Activated CD8-positive, alpha-beta memory T cell treated with anti-CD3 and anti-CD28 coated beads for 36 hours (primary cell): Measurements from ENCODE around the gene IGFL2. TPM values are rescaled to one million over a fixed set of nuclear protein-coding genes. Genes with fewer than 3 reads are reported as not detected.
"Not testable (repeated sequence)": the region's sequence is repeated elsewhere in the genome, so short reads cannot be mapped to it uniquely, and the experiment has no call there.

Experiments used
- CTCF ChIA-PET: fragments of 350-600 bp; sonication (Branson Sonifier 250); formaldehyde crosslinking; loops from one replicate; lab custom pipeline; 2021; ENCODE audit warnings: antibody characterized with exemption; lab: Charles Lee
- POLR2A ChIA-PET: fragments of 350-600 bp; sonication (Branson Sonifier 250); formaldehyde crosslinking; loops from one replicate; lab custom pipeline; 2021; ENCODE audit warnings: antibody characterized with exemption; lab: Charles Lee
- total RNA-seq, 2 experiments: library from RNA; stranded (reverse); gene quantifications; one replicate each; pipeline ENCODE4 v1.2.3, GENCODE V29; 2021

IGFL2 gene
- total RNA-seq, 2 experiments from 2014 or later, result not detected

DNA sequence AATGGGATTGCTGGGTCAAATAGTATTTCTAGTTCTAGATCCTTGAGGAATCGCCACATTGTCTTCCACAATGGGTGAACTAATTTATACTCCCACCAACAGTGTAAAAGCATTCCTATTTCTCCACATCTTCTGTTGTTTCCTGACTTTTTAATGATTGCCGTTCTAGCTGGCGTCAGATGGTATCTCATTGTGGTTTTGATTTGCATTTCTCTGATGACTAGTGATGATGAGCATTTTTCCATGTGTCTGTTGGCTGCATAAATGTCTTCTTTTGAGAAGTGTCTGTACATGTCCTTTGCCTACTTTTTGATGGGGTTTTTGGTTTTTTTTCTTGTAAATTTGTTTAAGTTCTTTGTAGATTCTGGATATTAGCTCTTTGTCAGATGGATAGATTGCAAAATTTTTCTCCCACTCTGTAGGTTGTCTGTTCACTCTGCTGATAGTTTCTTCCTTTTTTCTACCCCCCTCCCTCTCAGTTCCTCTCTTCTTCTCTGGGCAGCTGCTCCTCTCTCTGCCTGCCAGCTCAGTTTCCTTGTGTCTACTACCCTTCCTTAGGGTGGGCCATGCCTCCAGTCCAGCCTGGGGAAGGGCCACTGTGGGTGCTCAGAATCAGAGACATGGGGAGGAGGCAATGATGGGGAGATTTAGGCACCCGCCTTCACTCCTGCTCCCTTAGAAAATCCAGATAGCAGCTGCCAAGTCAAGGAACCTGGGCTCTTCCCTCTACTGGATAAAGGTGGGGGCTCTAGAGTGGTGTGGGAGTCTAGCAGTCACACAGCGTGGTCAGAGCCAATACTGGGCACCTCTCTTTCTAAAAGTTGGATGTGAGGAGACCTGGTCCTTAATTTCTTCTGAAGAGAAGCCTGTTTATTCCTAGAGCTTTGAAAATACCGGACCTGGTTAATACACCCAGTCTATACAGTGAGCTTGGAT is 37.0 kb downstream of the IGFL2 start:
- CTCF ChIA-PET, result interaction anchor here (0.7 kb wide), 1 partner anchor 107 kb away, joined by 3 read pairs; no protein-coding TSS in a partner anchor
- POLR2A ChIA-PET, result not testable (repeated sequence)

DNA sequence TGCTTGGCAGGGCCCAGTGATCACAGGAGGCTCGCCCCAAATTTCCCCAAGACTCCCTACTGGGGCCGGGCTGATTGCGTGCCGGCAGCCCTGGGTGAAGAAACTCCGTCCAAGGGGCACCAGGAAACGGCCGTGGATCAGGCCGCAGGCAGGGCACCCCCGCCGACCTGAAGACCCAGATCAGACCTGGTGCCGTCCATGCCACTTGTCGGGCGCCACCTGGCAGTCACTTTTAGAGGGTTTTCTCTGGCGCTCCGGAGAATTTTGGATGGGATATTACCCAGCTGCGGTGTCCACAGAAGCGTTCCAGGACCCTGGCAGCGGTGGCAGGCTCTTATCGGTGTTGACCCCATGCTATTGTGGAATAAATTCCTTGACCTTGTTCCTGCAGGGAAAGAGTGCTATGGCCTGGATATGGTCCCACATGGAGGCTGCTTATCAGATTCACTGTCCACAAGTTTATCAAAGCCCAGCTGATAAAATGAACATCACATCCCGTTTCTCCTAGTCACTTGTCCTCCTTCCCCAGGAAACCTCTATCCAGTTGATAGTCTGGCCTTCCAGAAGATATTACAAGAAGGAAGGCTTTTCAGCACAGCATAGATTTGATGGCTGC is 38.2 kb downstream of the IGFL2 start:
- POLR2A ChIA-PET, result no interaction called here

DNA sequence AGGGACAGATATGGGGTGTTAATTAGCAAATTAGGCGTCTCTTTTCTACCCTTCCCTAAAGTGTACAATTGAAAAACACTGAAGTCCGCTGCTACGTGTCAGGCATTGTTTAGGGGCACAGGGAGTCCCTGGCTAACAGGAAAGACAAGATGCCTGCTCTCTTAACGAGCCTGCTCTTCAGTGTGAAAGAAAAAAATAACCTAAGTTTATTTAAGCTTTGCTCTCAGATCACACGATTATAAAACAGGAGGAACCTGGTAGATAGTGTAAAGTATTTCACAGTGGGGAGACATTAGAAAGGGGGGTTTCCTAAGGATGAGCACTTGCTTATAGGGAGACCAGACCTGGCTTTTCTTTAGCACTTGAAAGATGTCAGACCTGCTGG is 38.7 kb downstream of the IGFL2 start:
- POLR2A ChIA-PET, result no interaction called here
- CTCF ChIA-PET, result no interaction called here

More for the DNA sequence above, 38.2 kb downstream of the IGFL2 start:
- CTCF ChIA-PET, result no interaction called here

DNA sequence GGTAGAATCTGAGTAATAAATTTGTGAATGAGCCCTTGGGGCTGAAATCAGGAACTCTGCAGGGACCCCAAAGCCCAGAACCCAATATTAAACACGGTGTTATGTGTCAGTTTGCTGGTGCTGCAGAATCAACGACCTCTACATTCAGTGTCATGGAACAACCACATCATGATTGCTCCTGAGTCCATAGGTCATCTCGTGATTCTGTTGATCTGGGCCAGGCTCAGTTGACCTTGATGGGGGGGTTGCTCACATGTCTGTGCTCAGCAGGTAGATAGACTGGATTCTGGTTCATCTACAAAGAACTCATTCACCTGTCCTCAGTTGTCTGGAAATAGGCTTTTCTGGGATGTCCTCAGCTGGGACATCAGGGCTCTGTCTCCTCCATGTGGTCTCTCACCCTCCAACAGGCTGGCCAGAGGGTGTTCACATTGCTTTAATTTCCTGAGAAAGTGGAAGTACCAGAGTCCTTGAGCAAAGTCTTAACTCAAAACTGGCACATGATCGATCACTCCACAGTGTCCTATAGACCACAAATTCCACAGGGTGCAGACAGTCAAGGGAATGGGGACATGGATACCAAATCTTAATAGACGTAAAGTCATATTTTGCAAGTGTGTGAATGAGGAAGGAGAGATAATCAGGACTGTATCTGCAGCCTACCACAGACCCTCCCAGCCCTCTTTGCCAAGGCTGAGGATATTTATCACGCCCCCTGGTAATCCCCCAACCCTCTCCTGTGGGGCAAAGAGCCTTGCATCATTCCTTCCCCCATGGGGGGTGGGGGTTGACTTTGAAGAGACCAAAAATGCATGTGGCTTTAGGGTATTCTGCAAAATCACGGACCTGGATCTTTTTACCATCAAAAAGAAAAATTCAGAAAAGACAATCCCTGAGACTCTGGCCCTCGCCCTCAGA is 42.2 kb downstream of the IGFL2 start:
- ChIA-PET POLR2A (no interaction called here), CTCF (interaction anchor here (0.6 to 1.3 kb wide), 2 partner anchors 14 to 75 kb away, joined by 3 to 4 read pairs; no protein-coding TSS in a partner anchor)

DNA sequence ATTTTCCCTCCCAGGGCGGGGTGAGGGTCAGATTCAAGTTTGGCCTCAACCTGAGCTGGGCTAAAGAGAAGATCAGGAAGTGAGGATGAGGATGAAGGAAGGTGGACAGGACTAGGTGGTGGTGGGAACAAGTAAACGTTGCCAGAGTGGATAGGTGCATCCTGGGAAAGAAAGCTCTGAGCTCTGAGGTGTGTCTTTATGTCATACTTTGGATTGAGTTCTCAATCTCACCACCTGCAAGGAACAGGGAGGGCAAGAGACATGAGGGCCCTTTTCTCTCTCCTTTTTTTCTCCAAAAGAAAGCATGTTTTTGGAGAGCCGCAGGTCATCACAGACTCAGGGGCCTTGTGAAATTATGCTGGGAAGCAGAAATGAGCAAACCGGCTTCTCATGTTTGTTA is 43.3 kb downstream of the IGFL2 start:
- ChIA-PET CTCF (no interaction called here), POLR2A (no interaction called here)

DNA sequence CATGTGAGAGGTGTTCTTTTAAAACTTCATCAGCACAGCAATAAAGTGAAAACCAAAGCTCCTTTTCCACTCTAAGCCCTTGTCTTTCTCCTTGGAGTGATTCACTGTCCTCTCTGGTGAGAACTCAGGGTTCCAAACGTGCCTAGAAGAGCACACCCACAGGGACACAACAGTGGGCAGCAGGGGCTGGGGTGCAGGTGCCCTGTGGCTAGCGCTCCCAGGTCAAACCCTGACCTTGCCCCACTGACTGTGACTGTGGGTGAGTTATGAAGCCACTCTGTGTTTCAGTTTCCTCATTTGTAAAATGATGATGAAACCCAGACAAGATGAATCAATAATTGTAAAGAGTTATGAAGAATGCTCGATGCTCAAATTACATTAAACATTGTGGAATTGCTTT is 43.9 kb downstream of the IGFL2 start:
- ChIA-PET CTCF (no interaction called here), POLR2A (no interaction called here)

DNA sequence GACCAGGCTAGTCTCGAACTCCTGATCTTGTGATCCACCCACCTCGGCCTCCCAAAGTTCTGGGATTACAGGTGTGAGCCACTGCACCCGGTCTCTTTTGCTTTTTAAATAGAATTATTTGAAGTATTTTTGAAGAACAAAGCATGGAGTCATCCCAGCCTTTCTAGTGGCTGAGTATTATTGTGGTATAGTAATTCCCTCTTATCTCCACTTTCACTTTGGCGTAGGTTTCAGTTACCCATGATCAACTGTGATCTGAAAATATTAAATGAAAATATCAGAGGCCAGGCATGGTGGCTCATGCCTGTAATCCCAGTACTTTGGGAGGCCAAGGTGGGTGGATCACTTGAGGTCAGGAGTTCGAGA is 44.6 kb downstream of the IGFL2 start:
- CTCF ChIA-PET, POLR2A ChIA-PET: not testable (repeated sequence)

DNA sequence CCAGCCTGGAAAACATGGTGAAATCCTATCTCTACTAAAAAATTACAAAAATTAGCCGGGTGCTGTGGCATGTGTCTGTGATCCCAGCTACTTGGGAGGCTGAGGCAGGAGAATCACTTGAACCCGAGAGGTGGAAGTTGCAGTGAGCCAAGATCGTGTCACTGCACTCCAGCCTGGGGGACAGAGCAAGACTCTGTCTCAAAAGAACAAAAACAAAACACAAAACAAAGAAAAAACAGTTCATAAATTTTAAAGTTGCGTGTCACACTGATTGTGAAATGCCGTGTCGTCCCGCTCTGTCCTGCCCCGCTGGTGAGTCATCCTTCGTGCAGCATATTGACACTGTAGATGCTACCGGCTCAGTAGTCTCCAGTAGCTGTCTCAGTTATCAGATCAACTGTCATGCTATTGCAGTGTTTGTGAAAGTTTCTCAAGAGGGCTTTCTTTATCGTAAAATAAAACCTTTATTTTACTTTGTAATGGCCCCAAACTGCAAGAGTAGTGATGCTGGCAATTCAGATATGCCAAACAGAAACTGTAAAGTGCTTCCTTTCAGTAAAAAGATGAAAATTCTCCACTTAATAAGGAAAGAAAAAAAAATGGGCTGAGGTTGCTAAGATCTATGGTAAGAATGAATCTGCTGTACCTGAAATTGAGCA is 45.1 kb downstream of the IGFL2 start:
- POLR2A ChIA-PET, result no interaction called here
- CTCF ChIA-PET, result no interaction called here

DNA sequence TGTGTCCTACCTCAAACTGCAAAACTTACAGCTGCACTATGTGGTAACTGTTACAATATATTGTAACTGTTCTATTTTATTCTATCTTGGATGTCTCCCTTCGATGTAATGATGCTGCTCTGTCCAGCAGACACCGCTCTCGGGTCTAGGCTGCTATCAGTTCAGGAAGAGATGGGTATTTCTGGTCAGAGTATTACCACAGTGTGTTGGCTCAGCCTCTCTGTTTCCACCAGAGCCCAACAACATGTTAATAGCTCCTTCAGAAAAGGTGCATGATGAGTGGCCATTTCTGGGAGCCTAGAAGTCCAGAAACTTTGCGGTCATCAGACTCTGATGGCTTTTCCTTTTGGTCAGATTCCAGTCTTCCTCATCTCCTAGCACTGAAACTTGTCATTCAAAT is 45.6 kb downstream of the IGFL2 start:
- CTCF ChIA-PET, result no interaction called here
- POLR2A ChIA-PET, result no interaction called here

DNA sequence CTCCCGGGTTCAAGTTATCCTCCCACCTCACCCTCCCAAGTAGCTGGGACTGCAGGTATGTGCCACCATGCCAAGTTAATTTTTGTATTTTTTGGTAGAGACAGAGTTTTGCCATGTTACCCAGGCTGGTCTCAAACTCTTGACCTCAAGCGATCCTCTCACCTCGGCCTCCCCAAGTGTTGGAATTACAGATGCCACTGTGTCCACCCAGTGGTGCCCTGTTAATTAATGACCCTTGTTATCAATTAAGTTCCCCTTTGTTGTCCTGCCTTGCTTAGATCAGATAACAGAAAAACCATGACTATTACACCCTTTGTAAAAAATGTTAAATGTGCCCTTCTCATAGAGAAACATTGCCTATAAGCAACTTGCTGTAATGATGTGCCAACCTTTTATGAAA is 47.1 kb downstream of the IGFL2 start:
- ChIA-PET CTCF (interaction anchor here (1.0 kb wide), 1 partner anchor 166 kb away, joined by 4 read pairs; no protein-coding TSS in a partner anchor), POLR2A (no interaction called here)

DNA sequence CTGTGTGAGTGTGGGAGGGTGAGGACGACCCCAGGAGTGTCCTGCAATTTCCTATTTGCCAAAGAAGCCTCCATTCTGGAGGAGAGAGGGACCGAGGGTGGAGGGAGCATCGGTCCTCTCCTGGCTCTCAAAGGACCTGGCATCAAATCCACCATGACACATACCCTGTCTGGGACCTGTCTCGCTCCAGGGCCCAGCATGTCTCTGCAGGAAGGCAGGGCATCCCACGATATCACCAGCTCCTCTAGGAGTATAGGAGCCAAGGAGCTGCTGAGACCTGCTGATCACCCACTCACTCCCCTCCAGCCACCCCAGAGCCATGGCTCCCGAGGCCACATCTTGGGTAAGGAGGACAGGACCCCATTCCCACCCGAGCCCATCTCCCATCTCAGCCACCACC is 47.9 kb downstream of the IGFL2 start:
- CTCF ChIA-PET, result interaction anchor here (1.0 kb wide), 1 partner anchor 166 kb away, joined by 4 read pairs; no protein-coding TSS in a partner anchor

DNA sequence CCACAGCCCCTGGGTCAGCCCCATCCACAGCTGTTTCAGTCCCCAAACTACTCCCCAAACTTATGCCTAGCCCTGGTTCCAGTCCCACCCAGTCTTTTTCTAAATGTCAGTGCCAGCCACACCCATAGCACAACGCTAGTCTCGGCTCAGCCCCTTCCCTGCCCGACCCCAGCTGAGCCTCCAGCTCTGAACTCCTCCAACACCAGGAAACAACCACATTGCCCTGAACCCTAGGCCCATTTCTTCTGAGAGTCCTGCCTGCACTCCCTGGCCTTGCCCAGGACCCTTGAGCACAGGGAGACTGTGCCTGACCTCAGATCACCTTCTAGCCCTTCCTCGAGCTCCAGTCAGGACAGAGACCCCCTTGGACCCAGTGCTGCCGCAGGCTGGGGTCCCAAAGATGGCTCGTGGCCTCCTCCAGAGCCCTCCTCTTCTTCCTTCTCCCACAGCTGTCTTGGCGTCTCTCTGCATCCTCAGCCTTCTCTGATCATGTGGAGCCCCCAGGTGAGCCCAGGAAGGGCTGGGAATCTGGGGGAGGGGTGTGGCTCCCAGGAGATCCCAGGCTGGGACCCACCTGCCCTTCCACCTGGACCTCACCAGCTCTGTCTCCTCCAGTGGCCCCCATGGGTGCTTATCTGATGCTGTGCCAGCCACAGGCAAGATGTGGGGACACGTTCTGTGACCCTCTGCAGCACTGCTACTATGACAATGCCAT is 48.5 kb downstream of the IGFL2 start:
- ChIA-PET POLR2A (no interaction called here), CTCF (no interaction called here)

More for the DNA sequence above, 47.9 kb downstream of the IGFL2 start:
- POLR2A ChIA-PET, result not testable (repeated sequence)

DNA sequence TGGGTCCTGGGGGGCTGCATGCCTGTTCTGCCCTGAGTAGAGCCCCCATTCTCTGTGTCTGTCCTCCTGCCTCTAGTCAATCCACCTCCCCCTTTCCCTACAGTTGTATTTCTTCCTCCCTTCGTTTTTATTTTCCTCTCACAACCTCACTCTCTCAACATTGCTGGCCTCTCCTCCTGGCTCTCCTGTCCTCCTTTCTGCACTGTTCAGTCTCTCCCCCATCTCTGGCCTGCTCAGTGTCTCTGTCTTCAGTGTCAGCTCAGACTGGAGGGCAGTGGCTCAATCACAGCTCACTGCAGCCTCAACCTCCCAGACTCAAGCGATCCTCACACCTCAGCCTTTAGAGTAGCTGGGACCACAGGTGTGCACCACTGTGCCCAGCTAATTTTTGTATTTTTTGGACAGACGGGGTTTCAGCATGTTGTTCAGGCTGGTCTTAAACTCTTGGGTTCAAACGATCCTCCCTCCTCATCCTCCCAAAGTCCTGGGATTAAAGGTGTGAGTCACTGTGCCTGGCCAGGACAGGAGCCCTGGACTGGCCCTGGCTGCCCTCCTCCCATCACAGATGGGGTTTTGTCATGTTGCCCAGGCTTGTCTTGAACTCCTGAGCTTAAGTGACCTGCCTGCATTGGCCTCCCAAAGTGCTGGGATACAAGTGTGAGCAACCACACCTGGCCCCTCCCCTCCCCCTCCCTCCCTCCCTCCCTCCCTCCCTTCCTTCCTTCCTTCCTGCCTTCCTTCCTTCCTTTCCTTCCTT is 49.5 kb downstream of the IGFL2 start:
- ChIA-PET POLR2A (no interaction called here), CTCF (no interaction called here)

DNA sequence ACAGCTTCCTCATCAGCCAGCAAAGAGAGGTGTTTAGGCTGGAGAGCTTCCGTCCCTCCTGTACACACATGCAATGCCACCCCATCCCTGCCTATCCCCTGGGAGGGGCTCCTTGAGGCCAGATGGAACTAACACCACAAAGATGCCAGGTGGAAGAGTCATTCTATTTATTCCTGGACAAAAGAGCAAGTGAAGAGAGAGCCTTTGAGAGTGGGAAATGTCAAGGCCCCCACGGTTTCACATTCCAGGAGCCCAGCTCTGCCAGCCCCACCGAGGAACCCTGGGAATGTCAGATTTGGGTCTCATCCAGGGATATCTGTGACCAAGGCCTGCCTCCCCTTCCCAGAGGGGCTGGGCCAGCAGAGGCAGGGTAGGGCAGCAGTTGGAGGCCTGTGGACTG is 50.7 kb downstream of the IGFL2 start:
- CTCF ChIA-PET, result no interaction called here

DNA sequence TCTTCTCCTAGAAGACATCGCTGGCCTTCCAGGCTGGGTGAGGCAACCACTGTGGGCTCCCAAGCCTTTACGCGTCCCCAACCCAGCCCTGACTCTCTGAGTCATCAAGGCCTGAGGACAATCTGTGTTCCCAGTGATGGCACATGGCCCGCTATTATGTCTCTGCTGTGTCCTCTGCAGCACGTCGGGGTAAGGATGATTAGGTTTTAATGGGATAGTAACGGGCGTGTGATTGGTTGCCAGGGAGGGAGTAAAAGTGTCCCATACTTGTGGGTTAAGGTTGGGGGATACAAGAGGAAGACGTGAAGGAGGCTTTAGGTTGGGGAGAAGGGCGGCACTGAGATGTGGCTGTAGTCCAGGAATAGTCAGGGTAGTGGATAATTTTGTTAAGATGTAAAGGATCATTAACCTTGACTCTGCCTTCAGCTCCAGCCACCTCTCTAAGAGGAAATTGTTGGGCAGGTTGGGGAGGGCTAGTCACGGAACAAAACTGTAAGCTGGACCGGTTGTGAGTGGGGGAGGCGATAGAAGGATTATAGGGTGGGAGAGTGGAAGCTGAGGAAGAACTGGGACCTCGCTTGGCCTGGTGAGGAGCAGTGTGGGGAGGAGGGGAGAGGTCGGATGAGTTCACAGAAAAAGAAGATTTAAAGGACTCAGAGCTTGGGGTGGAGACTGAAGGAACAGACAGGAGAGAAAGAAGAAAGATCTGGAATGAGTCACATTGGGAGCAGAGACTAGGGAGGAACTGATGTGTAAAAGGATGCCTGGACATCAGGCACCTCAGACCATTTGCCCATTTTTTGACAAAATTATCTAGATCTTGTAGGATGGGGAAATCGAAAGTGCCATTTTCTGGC is 53.6 kb downstream of the IGFL2 start:
- ChIA-PET POLR2A (no interaction called here), CTCF (no interaction called here)

More for the DNA sequence above, 50.7 kb downstream of the IGFL2 start:
- POLR2A ChIA-PET, result no interaction called here

DNA sequence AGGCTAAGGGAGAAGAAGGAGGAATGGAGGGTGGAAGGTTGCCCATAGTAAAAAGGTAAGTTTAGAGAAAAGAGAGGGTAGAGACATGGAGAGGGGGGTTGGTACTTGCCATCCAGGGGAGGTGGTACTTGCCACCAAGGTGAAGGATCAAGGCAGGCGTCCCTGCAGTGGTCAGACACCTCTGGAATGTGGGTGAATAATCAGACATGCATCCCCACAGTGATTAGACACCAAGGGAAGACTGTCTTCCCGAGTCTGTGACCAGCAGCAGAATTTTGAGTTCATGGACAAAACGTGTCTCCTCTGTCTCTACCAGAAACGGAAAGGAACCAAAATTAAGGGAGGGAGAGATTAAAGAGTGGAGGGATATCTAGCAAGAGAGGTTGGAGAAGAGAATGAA is 54.4 kb downstream of the IGFL2 start:
- CTCF ChIA-PET, result no interaction called here
- POLR2A ChIA-PET, result no interaction called here
